Pancreas (tissue), 10 donors: ENCODE data around the gene LHPP. TPM values are rescaled to one million over a fixed set of nuclear protein-coding genes. Genes with fewer than 3 reads are reported as not detected.

Source experiments
- ATAC-seq, 4 donors: fragments of 200-7000 bp; cut with Tn5 transposase; one replicate each; pipeline versions ENCODE4 v1.8.0 to v1.9.1; 2020; ENCODE audit warnings: mild to moderate bottlenecking in 4 of 4, moderate library complexity in 4 of 4
- DNase-seq, 6 donors: peaks; one replicate each; pipeline ENCODE4 v3.0.0-alpha.2; 2020
- FAIRE-seq: peaks from 2 replicates; lab custom pipeline; 2012; peaks lifted over from hg19 to GRCh38; lab: Jason Lieb, UNC
- H3K27ac ChIP-seq, 4 donors: fragments of 200-600 bp; sonication (generic); 1 replicate in 3 of 4; 2 replicates in 1 of 4; pipeline versions ENCODE4 v1.5.0 to v1.8.0; 2020
- H3K27me3 ChIP-seq, 4 donors: fragments of 200-600 bp; one replicate each; pipeline ENCODE4 v1.8.0; 2021
- H3K36me3 ChIP-seq, 3 donors: fragments of 200-600 bp; sonication (generic) in 1 of 3; one replicate each; pipeline versions ENCODE4 v1.5.0 to v1.8.0; 2020 to 2021
- H3K4me1 ChIP-seq, 3 donors: fragments of 200-600 bp; one replicate each; pipeline ENCODE4 v1.8.0; 2021
- H3K4me3 ChIP-seq, 4 donors: fragments of 200-600 bp; sonication (generic) in 2 of 4; one replicate each; pipeline versions ENCODE4 v1.5.0 to v1.8.0; 2020 to 2021
- H3K9me3 ChIP-seq, 4 donors: fragments of 200-600 bp; one replicate each; pipeline ENCODE4 v1.8.0; 2021
- WGBS, 2 donors: extraction: QIAGEN DNeasy Blood & Tissue Kit; methylation state at CpG; one replicate each; pipeline ENCODE4 v1.1.7; 2013; 5-methylcytosine and 5-hydroxymethylcytosine counted together
- intact Hi-C, 3 donors: fragments of 100-400 bp; cut with DNase I; formaldehyde crosslinking; loops; one replicate each; pipeline versions ENCODE4 v1.11.1 to v1.14.2; 2022
- polyA plus RNA-seq, 2 donors: library from polyadenylated mRNA; stranded (reverse); fragments of 200-250 nt; gene quantifications; one replicate each; pipeline ENCODE4 v1.2.3, GENCODE V29; 2013
- total RNA-seq, 6 donors: library from RNA; stranded (reverse); fragmentation: NEBNext Ultra II Directional in 4 of 6; extraction: Animal tissue kit (Norgen Biotek cat#: 25700) in 4 of 6; gene quantifications; one replicate each; pipeline versions ENCODE4 v1.2.1 to v1.2.4, GENCODE V29; 2021 to 2023
- TF ChIP-seq, protein P1 (sequence below), 4 donors: fragments of 200-600 bp; sonication (generic) in 3 of 4; IDR thresholded peaks; one replicate each; pipeline versions ENCODE4 v1.5.0 to v1.8.0; 2021; ENCODE audit warnings: antibody characterized with exemption in 4 of 4
- donor health status: healthy with polysubstance abuse.
- donor health status: DM: no; HTN: no; CAD: no; lungs with moderate emphysema.
- donor health status: DM: no; HTN: no; CAD: no.
- donor health status: control.
- donor health status: control.
- donor health status: Bipolar disorder and iron deficiency.
- donor health status: DM: yes; HTN: yes; CAD: no.
- donor health status: DM: no; HTN: no; CAD: no.
- donor health status: DM: no; HTN: no; CAD: no.
- donor health status: DM: yes; HTN: yes; CAD: no.

LHPP gene
- total and polyA plus RNA-seq, 8 donors: 5.3 to 10.8 (median 7.8) TPM

DNA sequence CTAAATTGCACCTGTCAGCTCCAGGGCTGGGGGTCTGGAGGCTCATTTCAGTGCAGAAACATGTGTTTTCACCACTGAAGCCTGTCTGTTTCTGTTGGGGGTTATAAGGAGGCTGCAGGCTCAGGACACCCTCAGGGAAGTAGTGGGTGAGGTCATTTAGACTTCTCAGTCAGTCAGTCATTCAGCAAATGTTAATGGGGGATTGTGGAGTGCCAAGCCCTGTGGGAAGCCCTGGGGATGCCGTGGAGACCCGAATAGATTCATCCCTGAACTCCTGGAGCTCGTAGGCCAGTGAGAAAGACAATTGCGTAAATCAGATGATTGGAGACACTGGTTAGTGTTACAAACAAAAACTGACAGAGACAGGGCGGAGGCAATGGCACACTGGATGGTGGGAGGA, 19.2 kb downstream of the LHPP start:
- intact Hi-C loops: no loop called here
- no peaks in the 10 kb centered on the region for H3K36me3 ChIP-seq
- no peak for DNase-seq
- no peak for ATAC-seq
- H3K4me1 ChIP-seq: no peaks in the 10 kb centered on the region
- 84 to 89% methylated on average over 5 of the region's 5 CpGs for WGBS, 2 donors
- H3K9me3 ChIP-seq: no peaks in the 10 kb centered on the region
- no peak for FAIRE-seq
- no peak overlapping the region for H3K4me3 ChIP-seq
- H3K27ac ChIP-seq: no peak overlapping the region
- no peaks in the 10 kb centered on the region for H3K27me3 ChIP-seq
- TF ChIP-seq, protein P1, sequence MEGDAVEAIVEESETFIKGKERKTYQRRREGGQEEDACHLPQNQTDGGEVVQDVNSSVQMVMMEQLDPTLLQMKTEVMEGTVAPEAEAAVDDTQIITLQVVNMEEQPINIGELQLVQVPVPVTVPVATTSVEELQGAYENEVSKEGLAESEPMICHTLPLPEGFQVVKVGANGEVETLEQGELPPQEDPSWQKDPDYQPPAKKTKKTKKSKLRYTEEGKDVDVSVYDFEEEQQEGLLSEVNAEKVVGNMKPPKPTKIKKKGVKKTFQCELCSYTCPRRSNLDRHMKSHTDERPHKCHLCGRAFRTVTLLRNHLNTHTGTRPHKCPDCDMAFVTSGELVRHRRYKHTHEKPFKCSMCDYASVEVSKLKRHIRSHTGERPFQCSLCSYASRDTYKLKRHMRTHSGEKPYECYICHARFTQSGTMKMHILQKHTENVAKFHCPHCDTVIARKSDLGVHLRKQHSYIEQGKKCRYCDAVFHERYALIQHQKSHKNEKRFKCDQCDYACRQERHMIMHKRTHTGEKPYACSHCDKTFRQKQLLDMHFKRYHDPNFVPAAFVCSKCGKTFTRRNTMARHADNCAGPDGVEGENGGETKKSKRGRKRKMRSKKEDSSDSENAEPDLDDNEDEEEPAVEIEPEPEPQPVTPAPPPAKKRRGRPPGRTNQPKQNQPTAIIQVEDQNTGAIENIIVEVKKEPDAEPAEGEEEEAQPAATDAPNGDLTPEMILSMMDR (IDR thresholded peaks at IDR 0.05): no peak

DNA sequence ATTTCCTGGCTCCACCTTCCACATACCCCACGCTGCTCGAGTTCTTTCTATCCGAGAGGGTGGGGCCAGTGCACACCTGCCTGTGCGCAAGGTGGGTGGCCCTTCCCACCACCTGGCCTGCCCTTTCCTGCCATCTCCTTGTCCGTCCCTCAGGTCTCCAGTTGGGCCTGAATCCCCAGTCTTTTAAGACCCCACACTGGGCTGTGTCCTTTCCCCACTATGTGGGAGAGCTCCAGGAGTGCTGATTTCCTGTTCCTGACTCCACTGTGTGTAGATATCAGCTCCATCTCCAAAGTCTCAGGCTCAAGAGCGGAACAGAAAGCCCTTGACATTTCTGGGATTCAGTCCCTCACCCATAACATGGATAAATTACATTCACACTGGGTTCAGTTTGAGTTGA, 20.1 kb downstream of the LHPP start:
- ATAC-seq (no peak), FAIRE-seq (no peak), DNase-seq (no peak)
- H3K36me3 ChIP-seq: no peaks in the 10 kb centered on the region
- intact Hi-C loops: no loop called here
- TF ChIP-seq, protein P1 (IDR thresholded peaks at IDR 0.05): no peak
- H3K4me3 ChIP-seq: no peak overlapping the region
- H3K27me3 ChIP-seq: no peaks in the 10 kb centered on the region
- H3K27ac ChIP-seq: no peak overlapping the region
- WGBS, 2 donors: 86 to 89% methylated on average over 6 of the region's 6 CpGs
- H3K9me3 ChIP-seq: no peaks in the 10 kb centered on the region
- H3K4me1 ChIP-seq: no peaks in the 10 kb centered on the region

GRCh38 chr10:124482236-124482800, 20.7 kb downstream of the LHPP start:
- FAIRE-seq (no peak), DNase-seq (no peak), ATAC-seq (no peak)
- 79 to 85% methylated on average over 10 of the region's 10 CpGs for WGBS, 2 donors
- no peak overlapping the region for H3K4me3 ChIP-seq
- no peaks in the 10 kb centered on the region for H3K36me3 ChIP-seq
- no peak overlapping the region for H3K27ac ChIP-seq
- no peaks in the 10 kb centered on the region for H3K27me3 ChIP-seq
- TF ChIP-seq, protein P1 (IDR thresholded peaks at IDR 0.05): no peak
- H3K9me3 ChIP-seq: no peaks in the 10 kb centered on the region
- H3K4me1 ChIP-seq: no peaks in the 10 kb centered on the region
- intact Hi-C loops: no loop called here

- intact Hi-C loops: no loop called here
- DNase-seq: no peak
- Histone ChIP-seq H3K9me3 (no peaks in the 10 kb centered on the region), H3K27me3 (no peaks in the 10 kb centered on the region), H3K36me3 (no peaks in the 10 kb centered on the region), H3K27ac (no peak overlapping the region), H3K4me3 (no peak overlapping the region), H3K4me1 (no peaks in the 10 kb centered on the region)
- TF ChIP-seq, protein P1 (IDR thresholded peaks at IDR 0.05): no peak
- no peak for FAIRE-seq
- ATAC-seq: no peak
- WGBS, 2 donors: 79 to 83% methylated on average over 12 of the region's 12 CpGs
Measured at GRCh38 chr10:124482876-124483275, 21.3 kb downstream of the LHPP start.

- Histone ChIP-seq H3K4me1 (no peaks in the 10 kb centered on the region), H3K27ac (no peak overlapping the region), H3K36me3 (no peaks in the 10 kb centered on the region), H3K9me3 (no peaks in the 10 kb centered on the region), H3K4me3 (no peak overlapping the region), H3K27me3 (no peaks in the 10 kb centered on the region)
- FAIRE-seq (no peak), DNase-seq (no peak), ATAC-seq (no peak)
- intact Hi-C loops: no loop called here
- TF ChIP-seq, protein P1 (IDR thresholded peaks at IDR 0.05): no peak
- 94 to 96% methylated on average over 17 of the region's 17 CpGs for WGBS, 2 donors
Measured at GRCh38 chr10:124484031-124484430, 22.4 kb downstream of the LHPP start.
